NCI-H2196 treated with DMSO at 0.1 percent for 48 hours (cell line): Measurements from ENCODE around the gene FADS6.

Experiments
- DNase-seq: peaks from one replicate; lab custom pipeline; 2025; ENCODE audit not compliant: unreplicated experiment; lab: John Stamatoyannopoulos, UW

Gene FADS6

DNA sequence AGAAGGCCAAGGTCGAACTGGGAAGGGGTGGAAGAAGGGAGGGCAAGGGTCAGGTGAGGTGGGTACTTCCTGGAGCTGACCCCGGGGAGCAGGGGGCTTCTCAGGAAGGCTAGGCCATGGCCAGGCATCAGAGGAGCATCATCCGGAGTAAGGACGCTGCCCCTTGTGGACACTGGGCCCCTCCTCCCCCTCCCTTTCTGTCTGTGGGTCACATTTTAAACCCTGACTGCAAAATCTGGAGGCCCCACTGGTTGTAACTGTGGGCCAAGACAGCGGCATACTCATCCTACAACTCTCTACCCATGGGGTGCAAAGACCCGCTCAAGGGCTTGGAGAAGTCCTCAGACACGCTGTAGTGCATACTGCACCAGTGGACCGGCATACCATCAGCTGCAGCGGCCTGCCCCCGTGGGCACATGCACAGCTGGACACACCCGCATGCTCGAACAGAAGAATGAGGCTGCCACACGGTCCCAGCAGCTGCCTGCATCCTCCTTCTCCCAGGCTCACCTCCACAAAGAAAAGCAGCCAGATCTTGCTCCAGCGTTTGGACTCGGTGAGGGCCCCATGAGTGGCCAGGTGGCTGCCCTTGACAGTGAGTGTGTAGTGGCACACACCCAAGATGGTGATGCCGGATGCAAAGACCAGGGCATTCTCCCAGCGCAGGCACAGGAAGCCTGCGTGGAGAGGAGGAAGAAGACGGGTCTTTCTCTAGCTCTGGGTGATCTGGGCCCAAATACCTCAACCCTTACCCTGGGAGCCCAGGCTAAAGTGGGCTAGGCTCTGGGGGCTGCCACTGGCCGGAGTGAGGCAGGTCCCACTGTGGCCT is 1.2 kb downstream of the FADS6 start:
- DNase-seq = no peak

DNA sequence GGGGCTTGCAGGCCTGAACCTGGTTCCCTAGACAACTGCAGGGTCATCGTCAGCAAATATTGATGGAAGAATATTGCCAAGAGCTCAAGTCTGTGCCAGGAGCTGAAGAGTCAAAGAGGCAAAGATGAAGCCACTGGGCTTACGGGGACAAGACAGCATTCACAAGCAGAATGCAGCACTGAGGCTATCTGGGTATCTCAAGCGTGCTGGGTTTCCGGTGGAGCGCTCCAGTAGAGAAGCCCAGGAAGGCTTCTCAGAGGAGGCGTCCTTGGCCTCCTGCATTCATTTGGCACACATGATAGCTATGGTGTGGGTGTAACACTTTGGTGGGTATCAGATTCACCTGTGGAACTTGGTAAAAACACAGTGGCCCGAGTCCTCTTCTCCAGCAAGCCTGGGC is 2.9 kb downstream of the FADS6 start:
- no peak for DNase-seq

DNA sequence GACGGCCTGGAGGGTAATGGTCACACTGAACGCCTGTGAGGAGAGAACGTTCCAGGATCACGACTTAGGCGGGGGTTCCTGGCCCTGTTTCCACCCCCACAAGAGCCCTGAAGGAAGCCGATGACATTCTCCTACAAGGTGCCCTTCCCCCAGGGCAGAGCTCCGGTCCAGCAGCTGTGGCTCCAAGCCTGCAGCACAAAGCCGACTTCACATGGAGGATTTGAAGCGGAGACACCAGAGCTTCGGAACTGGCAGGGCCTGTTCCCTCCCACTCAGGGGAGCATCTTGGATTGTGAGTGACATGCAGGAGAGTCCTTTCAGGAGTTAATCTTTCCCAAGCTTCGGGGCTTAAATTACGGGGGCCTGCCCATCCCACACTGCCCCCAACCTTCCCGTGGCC is 5.0 kb downstream of the FADS6 start:
- no peak for DNase-seq

DNA sequence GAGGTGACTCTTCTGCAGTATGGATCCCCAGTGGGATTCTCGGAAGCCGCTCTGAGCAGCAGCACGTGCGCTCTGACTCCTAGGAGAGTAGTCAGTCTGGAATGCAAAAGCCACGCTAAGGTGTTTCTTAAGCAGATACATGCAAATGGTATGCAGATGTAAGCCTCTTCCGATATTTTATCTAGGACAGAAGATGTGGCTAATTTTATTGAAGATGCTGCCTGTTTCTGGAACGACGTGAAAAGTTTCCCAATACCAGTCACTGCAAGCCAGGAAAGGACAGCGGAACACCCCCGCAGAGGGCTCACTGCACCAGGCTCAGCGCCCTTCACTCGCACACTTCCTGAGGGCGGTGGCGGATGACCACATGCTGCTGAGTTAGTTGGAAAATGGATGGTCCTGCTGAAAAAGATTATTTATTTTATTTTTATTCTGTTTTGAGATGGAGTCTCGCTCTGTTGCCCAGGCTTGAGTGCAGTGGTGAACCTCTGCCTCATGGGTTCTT is 10.1 kb downstream of the FADS6 start:
- DNase-seq = no peak

DNA sequence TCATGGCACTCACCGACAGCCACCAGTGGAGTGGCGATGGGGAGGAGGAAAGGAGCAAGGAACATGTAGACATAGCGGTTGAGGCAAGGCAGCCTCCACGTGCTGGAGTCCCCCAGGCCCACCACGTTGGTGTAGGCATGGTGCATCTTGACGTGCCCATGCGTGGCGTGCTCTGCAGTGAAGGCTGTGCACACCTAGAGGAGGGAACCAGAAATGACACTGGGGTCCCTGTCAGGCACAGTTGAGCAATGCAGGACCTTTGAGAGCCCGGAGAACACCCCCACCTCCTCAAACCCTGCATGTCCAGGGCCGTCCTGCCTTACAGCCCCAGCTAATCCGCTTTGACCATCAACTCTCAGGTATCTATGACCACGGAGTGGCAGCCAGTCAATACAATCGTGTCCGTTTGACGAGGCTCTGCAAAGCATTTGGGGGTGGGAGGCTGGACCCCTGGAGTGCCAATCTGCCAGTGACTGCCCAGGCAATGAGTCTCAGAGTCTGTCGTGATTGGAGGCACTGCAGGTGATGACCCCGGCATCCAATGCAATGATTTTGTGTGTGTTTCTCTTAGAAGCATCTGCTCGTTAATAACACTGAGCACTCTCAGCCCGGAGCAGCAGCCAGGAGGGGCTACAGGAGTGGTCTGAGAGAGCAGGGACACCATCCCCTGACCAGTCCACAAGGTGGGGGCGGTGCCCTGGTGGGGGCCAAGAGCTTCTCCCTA is 10.8 kb downstream of the FADS6 start:
- no peak for DNase-seq

DNA sequence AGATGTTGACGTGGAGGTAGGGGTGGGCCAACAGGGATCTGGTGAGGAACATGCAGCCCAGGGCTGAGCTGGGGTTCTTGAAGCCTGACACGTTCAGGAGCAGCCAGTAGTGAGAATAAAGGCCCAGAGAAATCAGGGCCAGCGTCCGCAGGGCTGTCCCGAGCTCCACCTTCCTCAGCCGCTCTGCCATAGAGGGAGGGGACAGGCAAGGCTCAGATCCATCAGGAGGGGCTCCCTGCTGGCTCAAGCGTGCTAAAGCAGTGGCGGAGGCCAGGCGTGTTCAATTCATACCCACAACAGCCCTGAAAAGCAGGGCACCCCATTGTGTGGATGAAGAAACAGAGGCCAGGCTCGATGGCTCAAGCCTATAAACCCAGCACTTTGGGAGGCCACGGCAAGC is 12.4 kb downstream of the FADS6 start:
- no peak for DNase-seq

DNA sequence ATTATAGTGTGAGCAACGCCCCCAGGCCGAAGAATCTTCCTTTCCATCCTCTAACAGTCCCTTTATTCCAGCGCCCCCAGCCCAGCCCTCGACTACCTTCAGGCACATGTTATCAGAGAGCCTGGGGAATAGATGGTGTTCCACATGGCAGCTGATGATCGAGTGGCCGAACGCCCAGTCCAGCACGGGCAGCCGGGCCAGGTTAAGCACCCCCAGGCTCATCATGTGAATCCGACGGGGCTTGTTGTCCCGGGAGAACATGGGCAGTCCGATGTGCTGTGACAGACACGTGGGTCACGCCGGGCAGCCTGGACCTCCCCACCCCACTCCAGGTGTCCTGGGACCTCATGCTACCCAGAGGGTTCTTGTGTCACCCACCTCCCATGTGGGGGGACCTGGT is 14.1 kb downstream of the FADS6 start:
- no peak for DNase-seq

DNA sequence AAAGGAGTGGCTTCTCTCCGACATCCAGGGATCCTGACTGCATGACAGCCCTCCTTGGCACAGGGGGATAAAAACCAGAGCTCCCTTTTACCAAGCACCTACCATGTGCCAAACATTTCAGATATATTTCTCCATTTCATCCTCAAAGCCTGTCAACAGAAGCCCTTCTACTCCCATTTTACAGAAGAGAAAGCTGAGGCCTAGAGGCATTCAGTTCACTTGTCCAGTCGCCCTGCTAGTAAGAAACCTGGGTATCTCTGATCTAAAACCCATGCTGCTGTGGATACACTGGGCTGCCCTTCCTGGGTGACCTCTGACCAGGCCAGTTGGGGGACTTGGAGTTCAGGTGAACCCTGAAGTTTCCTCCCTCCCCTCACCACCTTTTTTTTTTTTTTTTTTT is 14.8 kb downstream of the FADS6 start:
- DNase-seq = no peak

DNA sequence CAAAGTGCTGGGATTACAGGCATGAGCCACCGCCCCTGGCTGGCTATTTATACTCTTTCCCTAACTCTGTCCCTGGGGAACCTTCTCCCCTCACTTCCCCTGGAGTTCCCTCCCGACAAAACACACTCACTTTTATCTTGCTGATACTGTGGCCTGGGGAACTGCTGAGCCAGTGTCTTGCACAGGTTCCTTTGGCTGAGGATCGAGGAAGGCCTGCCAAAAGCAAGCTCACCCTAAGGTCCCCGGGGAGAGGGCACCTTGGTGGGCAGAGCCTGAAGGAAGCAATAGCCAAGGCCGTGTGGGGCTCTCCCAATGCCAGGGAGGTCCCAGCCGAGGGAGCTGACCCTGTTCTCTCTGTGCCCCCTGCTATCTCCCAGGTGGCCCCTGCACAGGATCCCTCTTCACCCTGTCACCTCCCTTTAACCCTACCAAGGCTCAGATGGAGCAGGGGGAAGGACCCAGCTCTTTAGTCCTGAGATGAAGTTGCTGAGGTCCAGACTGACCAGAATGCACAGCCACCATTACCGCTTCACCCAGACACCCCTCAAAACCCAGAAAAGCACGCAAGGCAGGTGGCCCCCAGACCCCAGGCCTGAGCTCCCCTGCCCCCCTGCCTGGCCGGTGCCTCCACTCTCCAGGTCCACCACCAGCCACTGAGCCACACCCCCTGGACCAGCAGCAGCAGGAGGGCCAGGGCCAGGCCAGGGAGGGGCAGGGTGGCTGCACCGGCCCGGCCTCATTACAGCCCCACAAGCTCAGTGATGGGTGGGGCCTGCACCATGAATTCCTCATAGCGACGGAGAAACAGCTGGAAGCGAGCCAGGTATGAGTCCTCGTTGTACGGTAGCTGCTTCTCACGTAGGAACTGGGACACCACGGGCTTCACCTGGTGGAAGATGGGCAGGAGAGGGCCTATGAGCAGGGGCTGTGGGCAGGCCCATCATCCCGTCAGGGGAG is 15.6 kb downstream of the FADS6 start:
- DNase-seq = no peak

DNA sequence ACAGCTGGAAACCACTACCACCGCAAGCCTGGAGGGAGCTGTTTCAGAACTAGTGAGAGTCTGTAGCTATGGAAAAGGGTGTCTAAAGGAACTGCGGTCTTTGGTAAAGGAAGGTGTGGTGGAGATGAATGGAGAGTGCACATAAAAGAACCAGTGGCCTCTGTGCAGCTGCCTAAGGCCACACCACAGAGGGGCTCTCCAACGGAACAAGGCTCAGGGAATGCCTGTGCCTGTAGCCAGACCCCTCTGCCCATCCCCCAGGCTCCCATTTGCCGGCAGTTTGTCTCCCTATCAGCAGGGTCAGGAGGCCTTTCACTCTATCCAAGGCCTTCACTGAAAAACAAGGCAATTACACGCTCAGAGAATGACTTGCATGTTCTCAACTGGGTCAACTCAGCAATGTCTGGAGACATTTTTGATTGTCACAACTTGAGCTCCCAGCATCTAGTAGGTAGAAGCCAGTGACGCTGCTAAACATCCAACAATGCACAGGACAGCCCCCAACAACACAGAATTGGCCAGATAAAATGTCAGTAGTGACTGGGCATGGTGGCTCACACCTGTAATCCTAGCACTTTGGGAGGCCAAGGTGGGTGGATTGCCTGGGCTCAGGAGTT is 17.3 kb downstream of the FADS6 start:
- no peak for DNase-seq

DNA sequence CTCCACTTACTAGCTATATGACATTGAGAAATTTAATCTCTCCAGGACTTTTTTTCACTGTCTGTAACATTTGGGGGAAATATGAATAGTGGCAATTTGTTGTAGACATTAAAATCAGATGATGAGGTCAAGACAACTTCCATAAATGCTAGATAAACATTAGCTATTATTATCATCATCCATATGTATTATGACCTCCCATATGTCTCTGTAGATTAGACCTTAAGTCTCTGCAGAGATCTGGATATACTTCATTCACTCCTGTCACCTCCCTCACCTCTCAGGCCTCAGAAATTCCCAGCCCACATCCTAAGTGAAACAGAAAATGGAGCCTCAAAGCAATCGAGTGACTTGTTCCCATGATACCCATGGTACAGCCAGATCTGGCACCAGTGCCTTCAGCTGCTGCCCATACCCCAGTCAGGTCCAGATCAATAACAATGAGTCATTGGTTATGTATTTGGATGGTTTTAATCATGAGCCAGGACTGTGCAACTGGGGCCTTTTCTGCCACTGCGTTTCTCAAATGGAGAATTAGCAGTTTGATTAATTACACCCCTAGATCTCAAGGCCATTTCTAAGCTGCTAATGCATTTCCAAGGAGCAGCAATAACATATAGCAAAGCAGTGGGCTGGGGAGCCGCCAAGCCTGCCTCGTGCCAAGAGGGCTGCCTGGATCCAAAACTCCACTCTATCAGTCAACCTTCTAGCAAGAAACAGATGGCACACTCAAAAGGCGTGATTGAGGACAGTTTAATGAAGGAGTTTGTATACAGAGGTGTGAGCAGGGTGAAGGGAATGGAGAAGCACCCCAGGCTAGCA is 18.1 kb downstream of the FADS6 start:
- DNase-seq = no peak

DNA sequence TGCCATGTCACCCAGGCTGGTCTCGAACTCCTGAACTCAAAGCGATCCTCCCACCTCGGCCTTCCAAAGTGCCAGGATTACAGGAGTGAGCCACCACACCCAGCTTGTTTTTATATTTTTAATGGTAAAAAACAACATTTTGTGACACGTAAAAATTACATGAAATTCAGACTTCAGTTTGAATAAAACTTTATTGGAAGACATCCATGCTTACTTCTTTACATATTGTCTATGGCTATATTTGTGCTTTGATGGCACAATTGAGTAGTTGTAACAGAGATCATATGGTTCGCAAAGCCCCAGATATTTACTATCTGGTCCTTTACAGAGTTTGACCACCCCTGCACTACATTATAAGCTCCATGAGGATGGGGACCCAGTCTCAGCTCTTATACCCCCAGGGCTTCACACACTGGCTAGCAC is 18.8 kb downstream of the FADS6 start:
- no peak for DNase-seq

DNA sequence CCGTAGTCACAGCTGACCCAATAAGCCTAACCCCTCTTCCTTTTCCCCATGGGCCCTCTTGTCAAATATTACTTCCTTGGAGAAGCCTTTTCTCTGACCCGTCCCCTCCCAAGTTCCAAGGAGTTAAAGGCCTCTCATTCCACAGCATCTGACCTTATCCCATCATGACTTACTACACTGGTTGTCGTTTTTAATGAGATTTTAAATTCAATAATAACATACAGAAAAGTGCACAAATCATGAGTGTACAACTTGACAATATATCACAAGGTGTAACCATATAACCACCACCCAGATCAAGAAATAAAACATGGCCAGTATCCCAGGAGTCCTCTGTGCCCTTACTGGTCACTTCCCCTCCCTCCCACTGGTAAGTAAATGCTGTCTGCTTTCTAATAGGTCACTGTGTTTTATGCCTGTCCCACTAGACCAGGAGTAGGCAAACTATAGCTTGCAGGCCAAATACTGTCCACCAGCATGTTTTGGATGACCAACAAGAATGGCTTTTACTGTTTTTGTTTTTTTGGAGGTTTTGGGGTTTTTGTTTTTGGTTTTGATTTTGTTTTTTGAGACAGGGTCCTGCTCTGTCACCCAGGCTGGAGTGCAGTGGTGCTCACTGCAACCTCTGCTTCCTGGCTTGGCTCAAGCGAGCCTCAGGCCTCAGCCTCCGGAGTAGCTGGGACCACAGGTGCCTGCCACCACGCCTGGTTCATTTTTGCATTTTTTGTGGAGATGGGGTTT is 19.4 kb downstream of the FADS6 start:
- peak; percentile 36 for DNase-seq

DNA sequence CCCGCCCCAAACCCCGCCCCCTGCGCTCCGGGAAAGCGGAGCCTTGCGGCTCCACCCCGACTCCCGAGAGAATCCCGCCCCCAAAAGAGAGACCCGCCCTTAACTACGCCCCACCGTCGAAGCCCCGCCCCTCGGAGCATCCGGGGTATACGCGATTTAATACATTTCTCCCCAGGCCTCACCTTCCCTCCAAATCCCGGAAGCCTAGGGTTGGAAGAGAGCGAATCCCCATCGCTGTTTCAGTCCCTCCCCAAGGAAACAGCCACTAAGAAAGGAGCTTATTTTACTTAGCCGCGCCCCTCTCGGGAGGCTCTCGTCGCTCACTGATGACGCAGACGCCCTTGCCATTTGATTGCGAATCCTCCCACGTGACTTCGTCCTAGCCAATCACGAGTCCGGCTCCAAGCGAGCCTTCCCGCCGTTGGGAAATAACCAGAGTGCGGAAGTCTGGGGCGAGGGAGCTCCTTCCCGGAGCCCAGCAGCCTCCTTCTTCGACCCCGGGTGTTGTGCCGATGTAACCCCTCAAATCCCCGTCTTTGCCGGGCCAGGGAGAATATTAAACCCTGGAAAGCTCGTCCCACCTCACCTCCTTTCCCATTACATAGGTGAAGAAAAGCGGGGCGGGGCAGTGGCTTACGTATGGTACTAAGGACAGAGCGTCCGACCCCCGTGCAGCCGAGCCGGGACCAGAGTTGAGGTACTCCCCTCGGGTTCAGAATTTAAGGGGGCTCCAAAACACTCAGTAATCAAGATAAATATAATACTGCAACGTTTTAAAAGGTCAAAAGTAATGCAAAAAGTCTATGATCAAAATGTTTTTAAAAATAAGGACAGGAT is 20.2 kb downstream of the FADS6 start:
- DNase-seq = peak; percentile 97

DNA sequence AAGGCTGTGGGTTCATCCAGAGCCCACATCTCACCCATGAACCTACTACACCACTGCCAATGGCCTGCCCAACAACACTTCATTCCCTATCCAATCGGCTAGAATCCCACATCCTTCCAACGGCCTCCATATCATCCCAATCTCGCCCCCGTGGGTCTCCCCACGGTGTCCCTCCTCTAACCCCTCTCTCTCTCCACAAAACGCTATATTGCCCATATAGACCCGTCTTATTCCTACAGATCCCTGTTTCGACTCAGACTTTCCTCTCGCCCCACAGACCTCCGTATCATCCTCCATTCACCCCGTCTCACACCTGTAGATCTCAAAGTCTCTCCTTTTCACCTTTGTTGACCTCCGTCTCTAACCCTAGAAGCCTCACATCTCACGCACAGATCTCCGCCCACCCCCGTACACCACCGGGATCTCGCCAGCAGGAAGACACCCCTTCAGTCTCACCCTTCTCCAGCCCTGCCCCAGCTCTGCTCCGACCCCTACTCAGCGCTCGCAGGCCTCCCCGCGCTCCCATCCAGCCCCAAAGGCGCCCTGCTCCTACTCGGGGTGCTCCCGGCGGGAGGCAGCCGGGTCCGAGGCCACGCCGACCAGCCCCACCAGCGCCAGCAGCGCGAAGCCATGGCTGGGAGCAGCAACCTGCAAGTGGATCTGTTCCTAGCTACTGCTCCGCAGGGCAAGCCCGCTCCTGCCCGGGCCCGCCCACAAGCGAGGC is 21.0 kb downstream of the FADS6 start, which contains the start of gene FDXR:
Gene FDXR, minus strand, starts transcription at position 682 of the 724 bp plus-strand sequence. Its CDS starts 50 bp downstream, at position 632.
- DNase-seq = no peak

DNA sequence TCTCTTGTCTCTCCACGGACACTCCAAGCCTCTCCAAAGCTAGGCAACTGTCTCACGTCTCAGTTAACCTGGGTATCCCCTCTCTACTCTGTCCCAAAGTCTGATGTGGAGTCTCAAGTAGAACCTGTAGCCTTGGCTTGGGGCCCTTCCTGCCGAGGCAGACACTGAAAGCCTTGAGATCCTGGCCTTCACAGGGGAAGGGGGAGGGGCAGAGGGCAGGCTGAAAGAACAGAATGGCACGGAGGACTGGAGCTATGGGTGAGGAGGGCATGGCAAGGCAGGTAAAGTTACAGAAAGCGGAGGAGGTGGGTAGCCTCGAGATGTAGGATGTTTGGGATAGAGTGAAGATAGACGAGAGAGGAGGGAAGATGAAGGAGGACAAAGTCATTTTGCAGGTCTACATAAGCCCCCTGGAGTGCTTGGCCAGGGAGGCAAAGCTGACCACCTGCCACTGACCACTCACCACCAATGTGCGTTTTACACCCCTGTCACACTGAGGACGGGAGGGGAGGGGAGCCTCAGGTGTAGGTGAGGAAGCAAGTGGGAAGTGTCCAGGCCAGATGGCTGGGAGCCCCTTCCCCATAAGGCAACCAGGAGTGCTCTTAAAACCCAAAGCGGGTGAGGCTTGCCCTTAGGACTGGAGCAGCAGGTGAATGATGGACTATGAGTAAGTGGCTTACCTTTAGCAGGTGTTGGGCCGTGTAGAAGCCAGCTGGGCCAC is 21.9 kb downstream of the FADS6 start:
- DNase-seq = no peak

DNA sequence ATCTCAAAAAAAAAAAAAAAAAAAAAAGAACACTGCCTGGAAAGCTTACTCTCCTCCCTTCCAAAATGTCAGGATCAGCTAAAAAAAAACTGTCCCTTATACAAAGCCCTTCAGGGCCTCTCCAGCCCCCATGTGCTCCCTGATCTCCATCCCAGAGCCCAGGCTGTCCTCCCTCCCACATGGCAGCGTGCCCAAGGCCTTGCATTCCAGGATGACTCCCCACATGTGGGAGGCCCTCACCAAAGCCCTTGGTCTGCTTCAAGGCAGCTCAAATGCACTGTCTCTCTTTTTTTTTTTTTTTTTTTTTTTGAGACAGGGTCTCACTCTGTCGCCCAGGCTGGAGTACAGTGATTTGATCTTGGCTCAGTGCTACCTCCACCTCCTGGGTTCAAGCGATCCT is 22.9 kb downstream of the FADS6 start:
- no peak for DNase-seq
